ENCODE data around the gene RFPL2.
"Not testable (repeated sequence)": the region's sequence is repeated elsewhere in the genome, so short reads cannot be mapped to it uniquely, and the experiment has no call there.

The RFPL2 gene

GRCh38 chr22:32193346-32193745 lies 11.5 kb downstream of the RFPL2 start:
- H3K4me3 ChIP-seq (ENCODE audit: low read depth, low read length); DNase-seq; H3K9me3 ChIP-seq; H3K4me1 ChIP-seq; H3K36me3 ChIP-seq; H3K27me3 ChIP-seq: not testable (repeated sequence)

- H3K27me3 ChIP-seq; H3K4me1 ChIP-seq; H3K4me3 ChIP-seq (ENCODE audit: low read depth, low read length); H3K36me3 ChIP-seq; DNase-seq; H3K9me3 ChIP-seq: not testable (repeated sequence)
Observed at GRCh38 chr22:32191021-32191420, 13.9 kb downstream of the RFPL2 start.

- no peak for TF ChIP-seq CTCF (IDR thresholded peaks at IDR 0.05; ENCODE audit: low read depth, low read length)
- DNase-seq = no peak
- Histone ChIP-seq H3K4me1 (no peaks in the 10 kb centered on the region), H3K27me3 (peaks cover 5% of the 10 kb centered on the region; the same call in 1 of the 2 replicates), H3K9me3 (no peaks in the 10 kb centered on the region), H3K36me3 (no peaks in the 10 kb centered on the region), H3K4me3 (ENCODE audit: low read depth, low read length) (no peak overlapping the region)
Observed at GRCh38 chr22:32185821-32186220, 19.1 kb downstream of the RFPL2 start.

- no peak overlapping the region for H3K4me3 ChIP-seq (ENCODE audit: low read depth, low read length)
- H3K4me1 ChIP-seq = no peaks in the 10 kb centered on the region
- DNase-seq = no peak
- H3K9me3 ChIP-seq = no peaks in the 10 kb centered on the region
- H3K27me3 ChIP-seq = peaks cover 5% of the 10 kb centered on the region; the same call in 1 of the 2 replicates
- TF ChIP-seq CTCF (IDR thresholded peaks at IDR 0.05; ENCODE audit: low read depth, low read length) = no peak
- H3K36me3 ChIP-seq = no peaks in the 10 kb centered on the region
Observed at GRCh38 chr22:32183625-32184024, 21.2 kb downstream of the RFPL2 start.

GRCh38 chr22:32181043-32181442 lies 23.8 kb downstream of the RFPL2 start:
- H3K4me1 ChIP-seq = no peaks in the 10 kb centered on the region
- no peaks in the 10 kb centered on the region for H3K36me3 ChIP-seq
- no peak for DNase-seq
- H3K4me3 ChIP-seq (ENCODE audit: low read depth, low read length) = no peak overlapping the region
- peaks cover 2% of the 10 kb centered on the region for H3K27me3 ChIP-seq
- no peak for TF ChIP-seq CTCF (IDR thresholded peaks at IDR 0.05; ENCODE audit: low read depth, low read length)
- no peaks in the 10 kb centered on the region for H3K9me3 ChIP-seq

GRCh38 chr22:32177221-32177765 lies 27.6 kb downstream of the RFPL2 start:
- Histone ChIP-seq H3K4me3 (ENCODE audit: low read depth, low read length) (no peak overlapping the region), H3K27me3 (peaks cover 27% of the 10 kb centered on the region), H3K36me3 (no peaks in the 10 kb centered on the region), H3K9me3 (no peaks in the 10 kb centered on the region), H3K4me1 (no peaks in the 10 kb centered on the region)
- no peak for DNase-seq
- no peak for TF ChIP-seq CTCF (IDR thresholded peaks at IDR 0.05; ENCODE audit: low read depth, low read length)

GRCh38 chr22:32175683-32176644 lies 28.9 kb downstream of the RFPL2 start:
- Histone ChIP-seq H3K4me3 (ENCODE audit: low read depth, low read length) (no peak overlapping the region), H3K36me3 (no peaks in the 10 kb centered on the region), H3K9me3 (no peaks in the 10 kb centered on the region), H3K27me3 (peaks cover 27% of the 10 kb centered on the region), H3K4me1 (no peaks in the 10 kb centered on the region)
- DNase-seq = peak; percentile 12
- TF ChIP-seq CTCF (IDR thresholded peaks at IDR 0.05; ENCODE audit: low read depth, low read length) = no peak

Data from BE2C (cell line).